Lung (tissue), 12 donors: Measurements from ENCODE around the gene FAM32A. TPM values are rescaled to one million over a fixed set of nuclear protein-coding genes. Genes with fewer than 3 reads are reported as not detected.

Experiments used
- ATAC-seq: fragments of 200-7000 bp; cut with Tn5 transposase; one replicate; pipeline ENCODE4 v1.9.1; 2020; ENCODE audit warnings: moderate number of reproducible peaks; ENCODE audit not compliant: insufficient read depth, low FRiP score
- DNase-seq, 3 donors: peaks; one replicate each; pipeline ENCODE4 v3.0.0-alpha.2; 2013 to 2017
- H3K27ac ChIP-seq, 2 donors: one replicate each; pipeline ENCODE4 v1.5.1; 2013; ENCODE audit warnings: mild to moderate bottlenecking in 2 of 2, moderate library complexity in 2 of 2, control low read depth in 1 of 2, inconsistent platforms in 1 of 2, low read depth in 1 of 2, low read length in 1 of 2
- H3K27me3 ChIP-seq, 3 donors: one replicate each; pipeline ENCODE4 v1.5.1; 2013; ENCODE audit warnings: low read length in 2 of 3; ENCODE audit not compliant: control insufficient read depth in 3 of 3, insufficient read depth in 3 of 3
- H3K36me3 ChIP-seq, 4 donors: one replicate each; pipeline ENCODE4 v1.5.1; 2013; ENCODE audit warnings: low read length in 4 of 4, mild to moderate bottlenecking in 1 of 4, moderate library complexity in 1 of 4; ENCODE audit not compliant: control insufficient read depth in 4 of 4, insufficient read depth in 4 of 4
- H3K4me1 ChIP-seq, 5 donors: one replicate each; pipeline ENCODE4 v1.5.1; 2013; ENCODE audit warnings: low read length in 5 of 5, mild to moderate bottlenecking in 2 of 5, moderate library complexity in 1 of 5; ENCODE audit not compliant: control insufficient read depth in 5 of 5, insufficient read depth in 5 of 5
- H3K4me3 ChIP-seq: one replicate; pipeline ENCODE4 v1.5.1; 2013; ENCODE audit warnings: mild to moderate bottlenecking, control low read depth, moderate library complexity
- H3K9ac ChIP-seq, 2 donors: one replicate each; pipeline ENCODE4 v1.5.1; 2013; ENCODE audit warnings: low read length in 2 of 2, control low read depth in 1 of 2; ENCODE audit not compliant: insufficient read depth in 1 of 2
- H3K9me3 ChIP-seq, 4 donors: one replicate each; pipeline ENCODE4 v1.5.1; 2013; ENCODE audit warnings: low read length in 3 of 4, mild to moderate bottlenecking in 1 of 4, moderate library complexity in 1 of 4; ENCODE audit not compliant: control insufficient read depth in 4 of 4, insufficient read depth in 3 of 4
- WGBS, 2 donors: extraction: QIAGEN DNeasy Blood & Tissue Kit; methylation state at CpG; one replicate each; pipeline ENCODE4 v1.1.7; 2013; 5-methylcytosine and 5-hydroxymethylcytosine counted together
- polyA plus RNA-seq, 2 donors: library from polyadenylated mRNA; stranded (reverse); fragments of 200-250 nt; gene quantifications; one replicate each; pipeline ENCODE4 v1.2.1, GENCODE V29; 2013
- total RNA-seq, 2 donors: library from RNA; depleted of rRNA in 1 of 2; stranded (reverse); fragments of >200 nt in 1 of 2; gene quantifications; one replicate each; pipeline ENCODE4 v1.2.1, GENCODE V29; 2014 to 2021
- TF ChIP-seq, protein P1 (sequence below): IDR thresholded peaks from 2 replicates; pipeline ENCODE4 v1.5.1; 2012; ENCODE audit warnings: mild to moderate bottlenecking; ENCODE audit errors: control extremely low read depth, extremely low read depth
- donor health status: control.
- donor health status: control.
- donor health status: Bipolar disorder and iron deficiency.
- donor health status: healthy.
- donor health status: DM: yes; HTN: yes; CAD: no.

FAM32A gene
- total and polyA plus RNA-seq, 4 donors: 53.5 to 81.7 (median 68.8) TPM

DNA sequence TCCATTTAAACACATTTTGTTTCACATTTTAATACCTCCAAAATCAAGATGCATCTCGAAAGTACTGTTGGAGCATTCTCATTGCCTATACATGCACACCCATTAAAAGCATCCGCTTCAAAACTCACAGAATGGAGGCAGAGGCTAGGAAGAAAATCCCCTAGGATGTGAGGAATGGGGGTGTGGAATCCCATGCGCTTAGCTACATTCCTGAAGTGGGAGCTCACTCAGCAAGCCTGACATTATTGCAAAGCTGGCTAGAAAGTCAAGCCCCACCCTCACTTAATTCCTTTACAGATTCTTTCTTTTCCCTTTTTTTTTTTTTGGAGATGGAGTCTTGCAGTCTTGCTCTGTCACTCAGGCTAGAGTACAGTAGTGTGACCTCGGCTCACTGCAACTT, 4.6 kb upstream of the FAM32A start:
- ATAC-seq (no peak), DNase-seq (no peak)
- H3K36me3 ChIP-seq: no peaks in the 10 kb centered on the region
- peaks cover 0 to 3% (median 0%) of the 10 kb centered on the region in 5 donors for H3K4me1 ChIP-seq
- H3K27ac ChIP-seq: no peak overlapping the region
- 58 to 73% methylated on average over 4 of the region's 4 CpGs for WGBS, 2 donors
- TF ChIP-seq, protein P1, sequence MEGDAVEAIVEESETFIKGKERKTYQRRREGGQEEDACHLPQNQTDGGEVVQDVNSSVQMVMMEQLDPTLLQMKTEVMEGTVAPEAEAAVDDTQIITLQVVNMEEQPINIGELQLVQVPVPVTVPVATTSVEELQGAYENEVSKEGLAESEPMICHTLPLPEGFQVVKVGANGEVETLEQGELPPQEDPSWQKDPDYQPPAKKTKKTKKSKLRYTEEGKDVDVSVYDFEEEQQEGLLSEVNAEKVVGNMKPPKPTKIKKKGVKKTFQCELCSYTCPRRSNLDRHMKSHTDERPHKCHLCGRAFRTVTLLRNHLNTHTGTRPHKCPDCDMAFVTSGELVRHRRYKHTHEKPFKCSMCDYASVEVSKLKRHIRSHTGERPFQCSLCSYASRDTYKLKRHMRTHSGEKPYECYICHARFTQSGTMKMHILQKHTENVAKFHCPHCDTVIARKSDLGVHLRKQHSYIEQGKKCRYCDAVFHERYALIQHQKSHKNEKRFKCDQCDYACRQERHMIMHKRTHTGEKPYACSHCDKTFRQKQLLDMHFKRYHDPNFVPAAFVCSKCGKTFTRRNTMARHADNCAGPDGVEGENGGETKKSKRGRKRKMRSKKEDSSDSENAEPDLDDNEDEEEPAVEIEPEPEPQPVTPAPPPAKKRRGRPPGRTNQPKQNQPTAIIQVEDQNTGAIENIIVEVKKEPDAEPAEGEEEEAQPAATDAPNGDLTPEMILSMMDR: no peak
- H3K27me3 ChIP-seq: no peaks in the 10 kb centered on the region
- peaks cover 0 to 2% (median 0%) of the 10 kb centered on the region in 4 donors for H3K9me3 ChIP-seq
- no peak overlapping the region for H3K4me3 ChIP-seq
- no peak overlapping the region for H3K9ac ChIP-seq

DNA sequence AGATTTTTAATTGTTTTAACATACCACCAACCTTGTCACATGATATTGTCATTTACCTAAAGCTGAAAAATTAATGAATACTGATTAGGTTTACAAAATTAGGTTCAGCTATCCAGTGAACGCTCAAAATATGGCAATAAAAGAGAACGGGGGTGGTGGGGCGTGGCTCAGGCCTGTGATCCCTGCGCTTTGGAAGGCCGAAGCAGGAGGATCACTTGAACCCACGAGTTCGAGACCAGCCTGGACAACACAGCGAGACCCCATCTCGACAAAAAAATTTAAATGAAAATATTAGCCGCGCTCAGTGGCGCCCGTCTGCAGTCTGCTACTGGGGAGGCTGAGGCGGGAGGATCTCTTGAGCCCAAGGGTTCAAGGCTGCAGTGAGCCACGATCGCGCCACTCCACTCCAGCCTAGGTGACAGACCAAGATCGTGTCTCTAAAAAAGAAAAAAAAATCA, 516 bp upstream of the FAM32A start:
- peaks cover 0 to 17% (median 8%) of the 10 kb centered on the region in 4 donors for H3K36me3 ChIP-seq
- H3K9ac ChIP-seq: peak overlapping the region in 1 of 2 donors; percentile 59
- TF ChIP-seq, protein P1: no peak
- peak overlapping the region in 1 of 2 donors; percentile 23 for H3K27ac ChIP-seq
- ATAC-seq: no peak
- DNase-seq: no peak
- H3K27me3 ChIP-seq: no peaks in the 10 kb centered on the region
- WGBS, 2 donors: 44 to 46% methylated on average over 18 of the region's 18 CpGs
- H3K4me1 ChIP-seq: peaks cover 0 to 12% (median 7%) of the 10 kb centered on the region in 5 donors
- no peaks in the 10 kb centered on the region for H3K9me3 ChIP-seq
- H3K4me3 ChIP-seq: peak overlapping the region; percentile 36

DNA sequence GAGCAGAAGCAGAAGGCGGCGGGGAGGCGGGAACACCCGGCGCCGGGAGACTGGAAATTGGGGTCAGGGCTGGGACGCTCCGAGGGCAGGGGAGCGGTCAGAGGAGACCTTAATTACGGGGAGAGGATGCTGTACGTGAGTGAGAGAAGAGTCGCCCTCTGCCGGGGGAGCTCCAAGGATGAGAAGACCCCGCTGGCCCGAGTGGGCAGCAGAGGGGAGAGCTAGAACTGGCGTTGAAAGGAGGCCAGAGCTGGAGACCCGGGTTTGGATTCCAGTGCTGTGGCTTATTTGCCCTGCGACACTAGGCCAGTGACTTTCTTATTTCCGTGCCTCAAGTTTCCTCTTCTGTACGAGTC, 536 bp downstream of the FAM32A start:
- H3K4me3 ChIP-seq: peak overlapping the region; percentile 78
- H3K27ac ChIP-seq: peak overlapping the region; percentile 76 to 85
- H3K9me3 ChIP-seq: no peaks in the 10 kb centered on the region
- 0 to 1% methylated on average over 20 of the region's 20 CpGs for WGBS, 2 donors
- DNase-seq (peak; percentile 44 to 56 (median 46)), ATAC-seq (no peak)
- H3K4me1 ChIP-seq: peaks cover 0 to 12% (median 7%) of the 10 kb centered on the region in 5 donors
- H3K9ac ChIP-seq: peak overlapping the region; percentile 49 to 76
- TF ChIP-seq, protein P1: no peak
- H3K27me3 ChIP-seq: no peaks in the 10 kb centered on the region
- peaks cover 0 to 27% (median 18%) of the 10 kb centered on the region in 4 donors for H3K36me3 ChIP-seq

DNA sequence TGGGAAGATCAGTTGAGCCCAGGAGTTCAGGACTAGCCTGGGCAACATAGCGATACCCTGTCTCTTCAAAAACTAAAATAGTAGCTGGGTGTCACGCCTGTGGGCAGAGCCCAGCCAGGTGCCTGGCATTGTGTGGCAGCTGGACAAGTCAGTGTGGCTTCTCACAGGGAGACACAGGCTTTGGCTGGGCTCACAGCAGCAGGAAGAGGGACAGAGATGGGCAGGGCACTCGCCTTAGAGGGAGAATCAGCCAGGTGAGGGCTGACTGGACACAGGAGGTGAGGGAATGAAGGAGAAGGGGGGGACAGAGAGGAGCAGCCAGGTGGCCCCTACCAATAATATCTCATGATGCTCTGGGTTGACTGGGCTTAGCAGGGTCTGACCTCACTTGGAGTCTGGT, 3.3 kb downstream of the FAM32A start:
- TF ChIP-seq, protein P1: no peak
- Histone ChIP-seq H3K9ac (no peak overlapping the region), H3K27ac (no peak overlapping the region), H3K4me3 (no peak overlapping the region), H3K27me3 (no peaks in the 10 kb centered on the region), H3K36me3 (peaks cover 8 to 45% (median 27%) of the 10 kb centered on the region in 4 donors), H3K9me3 (no peaks in the 10 kb centered on the region), H3K4me1 (peaks cover 0 to 12% (median 7%) of the 10 kb centered on the region in 5 donors)
- no peak for DNase-seq
- ATAC-seq: no peak
- 94 to 98% methylated on average over 3 of the region's 3 CpGs for WGBS, 2 donors
